Neural cell (in vitro differentiated cells): ENCODE measurements around the gene PLXNA2. TPM values are rescaled to one million over a fixed set of nuclear protein-coding genes. Genes with fewer than 3 reads are reported as not detected.

Source experiments
- H2AFZ ChIP-seq: fragments of 200-600, 300-800 bp; sonication (generic), shearing (Covaris generic); 2 replicates; pipeline ENCODE4 v1.6.0; 2014; ENCODE audit warnings: low read depth, mild to moderate bottlenecking, antibody characterized with exemption, low read length, moderate library complexity
- H3F3A ChIP-seq: fragments of 200-600 bp; shearing (Covaris generic); 2 replicates; pipeline ENCODE4 v1.6.1; 2016; ENCODE audit warnings: mild to moderate bottlenecking, moderate library complexity, mixed read lengths, antibody characterized with exemption, low read length; ENCODE audit not compliant: insufficient read depth, poor library complexity, severe bottlenecking
- H3K27ac ChIP-seq: fragments of 200-600, 300-800 bp; sonication (generic), shearing (Covaris generic); 2 replicates; pipeline ENCODE4 v1.5.1; 2014; ENCODE audit warnings: mild to moderate bottlenecking, low read length, moderate library complexity
- H3K27me3 ChIP-seq: fragments of 300-800, 200-600 bp; sonication (generic), shearing (Covaris generic); 2 replicates; pipeline ENCODE4 v1.6.0; 2014; ENCODE audit warnings: mild to moderate bottlenecking, low read depth, low read length, moderate library complexity; ENCODE audit not compliant: insufficient read depth
- H3K36me3 ChIP-seq: fragments of 300-800, 200-600 bp; sonication (generic), shearing (Covaris generic); 2 replicates; pipeline ENCODE4 v1.5.1; 2014; ENCODE audit warnings: mild to moderate bottlenecking, antibody characterized with exemption, low read length, moderate library complexity; ENCODE audit not compliant: insufficient read depth
- H3K4me2 ChIP-seq: fragments of 300-800, 200-600 bp; sonication (generic), shearing (Covaris generic); 2 replicates; pipeline ENCODE4 v1.6.0; 2014; ENCODE audit warnings: mild to moderate bottlenecking, low read length
- H3K4me3 ChIP-seq: fragments of 300-800, 200-600 bp; sonication (generic), shearing (Covaris generic); 2 replicates; pipeline ENCODE4 v1.5.1; 2014; ENCODE audit warnings: mild to moderate bottlenecking, low read length, moderate library complexity
- H3K79me2 ChIP-seq: fragments of 200-600 bp; shearing (Covaris generic); replicated peaks from 2 replicates; pipeline ENCODE4 v1.6.0; 2014; ENCODE audit warnings: mild to moderate bottlenecking, low read length, moderate library complexity; ENCODE audit not compliant: insufficient read depth
- H3K9ac ChIP-seq: fragments of 300-800, 200-600 bp; sonication (generic), shearing (Covaris generic); 2 replicates; pipeline ENCODE4 v1.6.1; 2016; ENCODE audit warnings: mild to moderate bottlenecking, low read length, mixed read lengths
- H3K9me2 ChIP-seq: fragments of 200-600 bp; shearing (Covaris generic); 2 replicates; pipeline ENCODE4 v1.6.1; 2016; ENCODE audit warnings: mild to moderate bottlenecking, low read length, mixed read lengths; ENCODE audit not compliant: insufficient read depth
- H3K9me3 ChIP-seq: fragments of 200-600, 300-800 bp; sonication (generic), shearing (Covaris generic); 2 replicates; pipeline ENCODE4 v1.6.1; 2016; ENCODE audit warnings: mild to moderate bottlenecking, mixed run types, low read length, moderate library complexity, mixed read lengths
- H4K20me1 ChIP-seq: fragments of 200-600 bp; shearing (Covaris generic); 2 replicates; pipeline ENCODE4 v1.6.1; 2016; ENCODE audit warnings: mild to moderate bottlenecking, mixed run types; ENCODE audit not compliant: insufficient read depth
- CTCF ChIP-seq: fragments of 450-650 bp; IDR thresholded peaks from 2 replicates; pipeline ENCODE4 v1.5.1; 2014; ENCODE audit warnings: antibody characterized with exemption, mild to moderate bottlenecking, moderate library complexity; ENCODE audit not compliant: poor library complexity, severe bottlenecking
- EP300 ChIP-seq: fragments of 450-650 bp; conservative IDR thresholded peaks from 2 replicates; pipeline ENCODE4 v1.6.1; 2014; ENCODE audit warnings: antibody characterized with exemption, mild to moderate bottlenecking, moderate library complexity; ENCODE audit not compliant: poor library complexity, severe bottlenecking
- EZH2 ChIP-seq: fragments of 200-600, 300-800 bp; shearing (Covaris generic), sonication (generic); IDR thresholded peaks from 2 replicates; pipeline ENCODE4 v1.6.1; 2014; ENCODE audit warnings: antibody characterized with exemption, low read length, borderline replicate concordance, mild to moderate bottlenecking; ENCODE audit not compliant: insufficient read depth, poor library complexity, severe bottlenecking
- MXI1 ChIP-seq: fragments of 450-650 bp; conservative IDR thresholded peaks from 2 replicates; pipeline ENCODE4 v1.6.1; 2014; ENCODE audit warnings: antibody characterized with exemption, mild to moderate bottlenecking; ENCODE audit not compliant: poor library complexity, severe bottlenecking
- POLR2AphosphoS5 ChIP-seq: IDR thresholded peaks from 2 replicates; pipeline ENCODE4 v1.6.1; 2012
- RAD21 ChIP-seq: fragments of 450-650 bp; conservative IDR thresholded peaks from 2 replicates; pipeline ENCODE4 v1.6.1; 2014; ENCODE audit warnings: antibody characterized with exemption, mild to moderate bottlenecking, moderate library complexity
- REST ChIP-seq: IDR thresholded peaks from 2 replicates; pipeline ENCODE4 v1.6.1; 2012; ENCODE audit warnings: borderline replicate concordance
- SMC3 ChIP-seq: fragments of 450-650 bp; conservative IDR thresholded peaks from 2 replicates; pipeline ENCODE4 v1.6.1; 2014; ENCODE audit warnings: antibody characterized with exemption, mild to moderate bottlenecking, moderate library complexity; ENCODE audit not compliant: poor library complexity
- TAF1 ChIP-seq: IDR thresholded peaks from 2 replicates; pipeline ENCODE4 v1.6.1; 2012; ENCODE audit warnings: low read depth
- polyA plus RNA-seq: library from polyadenylated mRNA; depleted of rRNA; stranded (reverse); fragments of >200 nt; gene quantifications from 2 replicates; pipeline ENCODE4 v1.2.3, GENCODE V29; 2014

PLXNA2 gene
- polyA plus RNA-seq, 1 donor from 2014 or later = 30.6 TPM

- peaks cover 25% of the 10 kb centered on the region for H3K36me3 ChIP-seq
- peaks cover 30% of the 10 kb centered on the region for H3K79me2 ChIP-seq
- no peak overlapping the region for H3K4me3 ChIP-seq
- no peak overlapping the region for H3K27ac ChIP-seq
- H4K20me1 ChIP-seq = peaks cover 35% of the 10 kb centered on the region
- no peaks in the 10 kb centered on the region for H3K9me2 ChIP-seq
- H3K4me2 ChIP-seq = no peak overlapping the region
- no peaks in the 10 kb centered on the region for H3K9me3 ChIP-seq
- no peaks in the 10 kb centered on the region for H3F3A ChIP-seq
- H3K9ac ChIP-seq = no peak overlapping the region
- no peak for TF ChIP-seq SMC3
- no peak for TF ChIP-seq RAD21
- no peak for TF ChIP-seq CTCF
- no peak for TF ChIP-seq REST
- TF ChIP-seq MXI1 = no peak
- no peak for TF ChIP-seq EZH2
- TF ChIP-seq TAF1 = no peak
- no peak for TF ChIP-seq POLR2AphosphoS5
- TF ChIP-seq EP300 = no peak
- H2AFZ ChIP-seq = no peak overlapping the region
- H3K27me3 ChIP-seq = no peaks in the 10 kb centered on the region
Measured at GRCh38 chr1:208216806-208217205, 27.4 kb downstream of the PLXNA2 start.

GRCh38 chr1:208216062-208216461 is 28.1 kb downstream of the PLXNA2 start:
- Histone ChIP-seq H3K27me3 (no peaks in the 10 kb centered on the region), H3K9me2 (no peaks in the 10 kb centered on the region), H4K20me1 (peaks cover 35% of the 10 kb centered on the region), H3F3A (no peaks in the 10 kb centered on the region), H3K4me3 (no peak overlapping the region), H3K27ac (no peak overlapping the region), H3K79me2 (peaks cover 23% of the 10 kb centered on the region), H3K4me2 (no peak overlapping the region), H2AFZ (no peak overlapping the region), H3K9ac (no peak overlapping the region), H3K9me3 (no peaks in the 10 kb centered on the region), H3K36me3 (peaks cover 25% of the 10 kb centered on the region)
- TF ChIP-seq POLR2AphosphoS5 (no peak), EP300 (no peak), REST (no peak), TAF1 (no peak), SMC3 (no peak), RAD21 (no peak), CTCF (no peak), EZH2 (no peak), MXI1 (no peak)
